Activated gamma-delta T cell (primary cell): ENCODE results near the gene PLCB2.
A peak's percentile ranks its signal among the peaks of the same experiment; 100 is the strongest.

Experiments
- DNase-seq: peaks from one replicate; lab custom pipeline; 2025; lab: John Stamatoyannopoulos, UW
- total RNA-seq, 2 donors: gene quantifications; one replicate each; lab custom pipeline; 2026; lab: John Stamatoyannopoulos, UW

Gene PLCB2
- 207 to 234 reads per million in 2 donors for total RNA-seq

GRCh38 chr15:40307421-40308211 lies at the start of gene PLCB2:
Gene PLCB2, minus strand, starts transcription at chr15:40307935. Its CDS starts 263 bp downstream, at chr15:40307672.
- DNase-seq: peak; percentile 42

DNA sequence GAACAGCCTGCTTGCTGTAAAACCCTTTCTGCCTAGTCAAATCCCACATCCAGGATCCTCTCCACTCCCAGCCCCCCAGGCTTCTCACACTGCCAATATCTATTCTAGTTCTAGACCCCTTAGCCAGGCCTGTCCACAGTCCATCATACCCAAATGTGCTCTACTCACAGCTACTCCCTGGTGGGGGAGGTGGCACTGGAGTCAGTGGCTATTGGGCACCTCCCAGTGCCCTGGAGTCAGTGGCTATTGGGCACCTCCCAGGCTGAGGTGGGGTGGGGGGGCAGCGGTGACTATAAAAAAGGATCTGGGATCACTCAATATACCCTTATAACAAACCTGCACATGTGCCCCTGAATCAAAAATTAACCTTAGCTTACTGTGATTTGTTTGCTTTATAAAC lies 49.5 kb upstream of the PLCB2 start:
- DNase-seq: no peak

- DNase-seq: no peak
Measured at GRCh38 chr15:40355976-40356585, 48.3 kb upstream of the PLCB2 start.

- DNase-seq: no peak
Measured at GRCh38 chr15:40354408-40355171, 46.9 kb upstream of the PLCB2 start.

- DNase-seq: no peak
Measured at GRCh38 chr15:40353697-40354096, 46.0 kb upstream of the PLCB2 start.

GRCh38 chr15:40352281-40352901 lies 44.7 kb upstream of the PLCB2 start:
- DNase-seq: no peak

- DNase-seq: no peak
Measured at GRCh38 chr15:40349163-40349562, 41.4 kb upstream of the PLCB2 start.

GRCh38 chr15:40348474-40348870 lies 40.7 kb upstream of the PLCB2 start:
- no peak for DNase-seq

- no peak for DNase-seq
Measured at GRCh38 chr15:40347559-40348473, 40.1 kb upstream of the PLCB2 start.

DNA sequence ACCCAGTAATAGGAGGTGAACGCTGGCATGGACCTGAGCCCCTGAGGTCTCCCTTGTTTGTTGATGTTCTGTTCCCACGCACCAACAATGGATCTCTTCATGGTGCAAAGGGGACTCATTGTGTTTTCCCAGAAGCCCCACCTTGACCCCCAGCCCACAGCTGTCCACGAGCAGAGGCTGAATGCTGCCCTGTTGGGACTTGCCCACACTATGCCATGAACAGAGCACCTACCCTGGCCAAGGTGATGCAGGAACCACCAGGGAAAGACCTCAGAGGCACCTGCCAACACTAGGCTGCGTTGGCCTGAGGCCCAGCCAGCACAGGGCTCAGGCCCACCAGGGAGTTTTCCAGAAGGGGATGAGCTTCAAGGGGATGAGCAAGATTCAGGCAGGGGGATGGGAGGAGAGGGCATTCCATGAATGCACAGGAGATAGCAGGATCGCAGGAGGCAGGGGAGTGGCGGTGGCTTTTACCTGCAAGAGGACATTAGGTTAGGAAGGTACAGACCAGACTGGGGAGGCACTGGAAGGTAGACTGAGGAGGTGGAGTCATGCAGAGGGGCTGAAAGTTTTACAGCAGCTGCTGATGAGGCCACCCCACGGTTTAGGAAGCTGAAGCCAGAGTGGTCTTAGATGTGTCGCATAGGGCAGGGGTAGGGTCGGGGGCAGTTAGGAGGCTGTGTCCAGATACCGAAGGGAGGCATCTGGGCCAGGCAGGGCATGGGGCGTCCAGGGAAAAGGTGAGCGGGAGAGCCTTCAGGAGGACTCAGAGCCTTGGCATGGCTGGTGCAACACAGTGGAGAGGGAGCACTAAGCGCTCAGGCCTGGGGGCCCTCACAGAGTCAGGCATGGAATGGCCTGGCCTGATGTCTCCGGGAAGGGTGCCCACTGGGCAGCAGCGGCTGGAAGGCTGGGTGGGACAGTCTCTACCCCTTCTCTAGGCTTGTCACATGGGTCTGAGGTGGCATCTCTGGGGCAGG lies 39.1 kb upstream of the PLCB2 start:
- no peak for DNase-seq

- DNase-seq: no peak
Measured at GRCh38 chr15:40345867-40346578, 38.3 kb upstream of the PLCB2 start.

GRCh38 chr15:40345225-40345866 lies 37.6 kb upstream of the PLCB2 start:
- no peak for DNase-seq

DNA sequence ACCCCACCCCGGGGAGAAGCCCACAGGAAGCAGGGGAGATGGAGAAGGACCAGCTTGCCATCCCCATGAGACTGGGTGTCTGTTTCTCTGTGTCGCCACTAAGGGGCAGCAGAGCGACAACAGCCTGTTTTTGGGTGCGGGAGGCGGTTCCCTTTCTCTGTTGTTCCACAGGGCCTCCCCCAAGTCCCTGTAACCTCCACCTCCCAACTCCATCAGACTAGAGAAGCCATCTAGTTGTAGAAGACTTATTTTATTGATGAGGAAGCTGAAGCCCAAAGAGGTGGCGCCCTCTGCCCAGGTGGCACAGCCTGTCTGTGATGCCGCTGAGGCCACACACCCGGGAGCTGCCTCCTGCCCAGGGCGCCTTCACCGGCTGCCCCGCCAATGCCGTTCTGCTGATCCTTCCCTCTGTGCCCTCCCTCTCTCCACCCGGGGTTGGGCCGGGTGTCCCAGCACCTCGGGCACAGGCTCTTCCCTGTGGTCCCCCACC lies 36.9 kb upstream of the PLCB2 start:
- DNase-seq: no peak

GRCh38 chr15:40344217-40344616 lies 36.5 kb upstream of the PLCB2 start:
- no peak for DNase-seq

DNA sequence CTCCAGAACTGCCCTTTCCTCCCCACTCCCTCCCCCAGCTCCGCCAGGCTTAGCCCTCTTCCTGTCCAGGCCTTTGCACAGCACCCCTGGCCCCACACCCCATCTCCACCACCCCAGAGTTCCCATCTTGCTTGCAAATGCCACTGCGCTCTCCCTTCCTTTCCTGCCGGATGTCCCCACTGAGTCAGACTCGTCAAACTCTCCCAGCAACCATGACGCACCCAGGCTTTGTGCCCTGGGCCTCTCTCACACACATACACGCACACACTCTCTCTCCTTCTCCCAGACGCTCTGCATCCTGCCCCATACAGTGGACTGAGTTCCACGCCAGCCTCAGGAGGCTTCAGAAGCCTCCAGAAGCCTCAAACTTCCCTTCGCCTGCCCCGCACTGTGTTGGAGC lies 35.8 kb upstream of the PLCB2 start:
- no peak for DNase-seq

GRCh38 chr15:40342416-40343320 lies 34.9 kb upstream of the PLCB2 start:
- DNase-seq: no peak

DNA sequence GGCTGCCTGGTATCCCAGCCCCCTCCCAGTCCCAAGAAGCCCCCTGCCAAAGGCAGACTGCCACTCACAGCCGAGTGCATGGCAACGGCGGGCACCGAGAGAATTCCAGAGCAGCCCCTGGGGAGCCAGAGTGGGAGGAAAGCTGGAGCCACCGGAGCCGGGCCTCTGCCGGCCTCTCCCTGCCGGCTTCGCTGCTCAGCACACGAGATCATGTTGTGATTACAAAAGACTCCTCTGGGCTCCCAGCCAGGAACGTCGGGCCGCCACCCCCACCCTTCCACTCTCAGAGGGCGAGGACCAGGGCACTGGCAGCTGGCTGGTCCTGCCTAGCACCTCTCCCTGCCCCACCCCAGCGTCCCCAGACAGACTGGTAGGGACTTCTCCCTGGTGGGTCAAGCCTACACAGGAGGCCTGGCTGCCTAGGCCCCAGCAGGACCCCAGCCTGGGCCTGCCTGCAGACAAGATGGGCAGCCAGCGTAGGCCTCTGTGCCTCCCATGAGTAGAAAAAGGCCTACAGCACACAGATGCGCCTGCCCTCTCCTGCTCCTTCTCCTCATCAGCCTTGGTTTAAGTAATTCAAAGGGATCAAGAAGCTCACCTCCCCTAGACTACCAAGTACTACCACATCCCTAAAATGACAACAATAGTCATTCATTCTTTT lies 33.1 kb upstream of the PLCB2 start, which contains the start of gene CCDC9B:
Gene CCDC9B, minus strand, starts transcription at position 200 of the 661 bp plus-strand sequence. Its CDS starts 120 bp downstream, at position 80.
- no peak for DNase-seq
